ENCODE measurements around the gene ADAMTS1. TPM values are rescaled to one million over a fixed set of nuclear protein-coding genes. Genes with fewer than 3 reads are reported as not detected.

Gene ADAMTS1
- total RNA-seq, 1 donor from 2014 or later: 241 TPM

GRCh38 chr21:26833011-26833410 lies 12.2 kb downstream of the ADAMTS1 start:
- intact Hi-C loops (cut with DNase I): no loop called here
- no peak overlapping the region for H3K27ac ChIP-seq
- TF ChIP-seq POLR2AphosphoS5 (IDR thresholded peaks at IDR 0.05; ENCODE audit: insufficient read depth in 1 of 2, low read depth in 1 of 2): no peak
- no peak for TF ChIP-seq POLR2A (IDR thresholded peaks at IDR 0.05)
- no peak for TF ChIP-seq CTCF (IDR thresholded peaks at IDR 0.05)

GRCh38 chr21:26832546-26832945 lies 12.7 kb downstream of the ADAMTS1 start:
- intact Hi-C loops (cut with DNase I): no loop called here
- Histone ChIP-seq H3K36me3 (peaks cover 3 to 14% of the 10 kb centered on the region in 2 donors), H3K4me1 (peaks cover 4% of the 10 kb centered on the region), H3K27ac (no peak overlapping the region), H3K4me3 (no peak overlapping the region), H3K27me3 (no peaks in the 10 kb centered on the region), H3K9me3 (no peaks in the 10 kb centered on the region)
- TF ChIP-seq POLR2A (IDR thresholded peaks at IDR 0.05) (no peak), POLR2AphosphoS5 (IDR thresholded peaks at IDR 0.05; ENCODE audit: insufficient read depth in 1 of 2, low read depth in 1 of 2) (no peak), CTCF (IDR thresholded peaks at IDR 0.05) (no peak)
- no peak for DNase-seq (ENCODE audit: extremely low spot score in 2 of 2)

More at GRCh38 chr21:26833011-26833410, 12.2 kb downstream of the ADAMTS1 start:
- H3K4me3 ChIP-seq: no peak overlapping the region
- no peak for DNase-seq (ENCODE audit: extremely low spot score in 2 of 2)
- H3K36me3 ChIP-seq: peaks cover 7 to 18% of the 10 kb centered on the region in 2 donors
- H3K4me1 ChIP-seq: peaks cover 8% of the 10 kb centered on the region
- no peaks in the 10 kb centered on the region for H3K9me3 ChIP-seq
- no peaks in the 10 kb centered on the region for H3K27me3 ChIP-seq

GRCh38 chr21:26826801-26827200 lies 18.4 kb downstream of the ADAMTS1 start:
- Histone ChIP-seq H3K36me3 (no peaks in the 10 kb centered on the region), H3K4me1 (no peaks in the 10 kb centered on the region), H3K9me3 (no peaks in the 10 kb centered on the region), H3K27ac (no peak overlapping the region), H3K27me3 (no peaks in the 10 kb centered on the region), H3K4me3 (no peak overlapping the region)
- intact Hi-C loops (cut with DNase I): no loop called here
- TF ChIP-seq POLR2AphosphoS5 (IDR thresholded peaks at IDR 0.05; ENCODE audit: insufficient read depth in 1 of 2, low read depth in 1 of 2) (no peak), POLR2A (IDR thresholded peaks at IDR 0.05) (no peak), CTCF (IDR thresholded peaks at IDR 0.05) (no peak)
- no peak for DNase-seq (ENCODE audit: extremely low spot score in 2 of 2)

- Histone ChIP-seq H3K36me3 (no peaks in the 10 kb centered on the region), H3K27ac (no peak overlapping the region), H3K4me3 (no peak overlapping the region), H3K4me1 (no peaks in the 10 kb centered on the region), H3K27me3 (no peaks in the 10 kb centered on the region), H3K9me3 (no peaks in the 10 kb centered on the region)
- intact Hi-C loops (cut with DNase I): no loop called here
- no peak for DNase-seq (ENCODE audit: extremely low spot score in 2 of 2)
- TF ChIP-seq POLR2A (IDR thresholded peaks at IDR 0.05) (no peak), CTCF (IDR thresholded peaks at IDR 0.05) (no peak), POLR2AphosphoS5 (IDR thresholded peaks at IDR 0.05; ENCODE audit: insufficient read depth in 1 of 2, low read depth in 1 of 2) (no peak)
Observed at GRCh38 chr21:26820509-26820908, 24.7 kb downstream of the ADAMTS1 start.

- no peak for DNase-seq (ENCODE audit: extremely low spot score in 2 of 2)
- H3K4me1 ChIP-seq: no peaks in the 10 kb centered on the region
- intact Hi-C loops (cut with DNase I): no loop called here
- H3K9me3 ChIP-seq: no peaks in the 10 kb centered on the region
- H3K27me3 ChIP-seq: no peaks in the 10 kb centered on the region
- no peak overlapping the region for H3K4me3 ChIP-seq
- no peak for TF ChIP-seq CTCF (IDR thresholded peaks at IDR 0.05)
- no peak for TF ChIP-seq POLR2AphosphoS5 (IDR thresholded peaks at IDR 0.05; ENCODE audit: insufficient read depth in 1 of 2, low read depth in 1 of 2)
- TF ChIP-seq POLR2A (IDR thresholded peaks at IDR 0.05): no peak
- no peak overlapping the region for H3K27ac ChIP-seq
- no peaks in the 10 kb centered on the region for H3K36me3 ChIP-seq
Observed at GRCh38 chr21:26819740-26820324, 25.4 kb downstream of the ADAMTS1 start.

Measured in vagina (tissue), 2 donors.